Head of caudate nucleus (tissue), 42 donors: ENCODE results near the gene C2CD3.
"Not testable (repeated sequence)": the region's sequence is repeated elsewhere in the genome, so short reads cannot be mapped to it uniquely, and the experiment has no call there.

Source experiments
- DNase-seq, 42 donors: peaks; one replicate each; pipeline versions ENCODE4 v3.0.0 to v3.0.0-alpha.2; 2020 to 2021; ENCODE audit warnings: mixed read lengths in 7 of 42
- intact Hi-C: fragments of 100-400 bp; cut with DNase I; formaldehyde crosslinking; loops from one replicate; pipeline ENCODE4 v1.15.0; 2022

C2CD3 gene

DNA sequence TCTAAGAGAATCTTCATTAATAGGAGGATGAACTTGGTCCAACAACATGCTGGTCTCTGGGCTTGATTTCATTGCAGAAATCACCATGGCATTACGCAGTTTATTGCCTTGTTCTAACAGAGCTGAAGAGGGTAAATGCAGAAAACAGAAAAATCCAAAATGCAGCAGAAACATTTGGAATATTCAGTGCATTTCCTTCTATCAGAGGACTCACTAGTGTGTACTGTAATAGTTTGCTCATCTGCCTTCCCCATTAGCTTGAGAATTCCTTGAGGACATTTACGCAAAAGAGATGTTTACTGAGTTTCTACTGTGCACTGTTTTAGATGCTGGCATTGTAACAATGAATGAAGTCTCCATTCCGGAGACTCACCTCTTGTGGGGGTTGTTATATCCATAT lies 37.4 kb downstream of the C2CD3 start:
- DNase-seq: no peak
- intact Hi-C loops: no loop called here

DNA sequence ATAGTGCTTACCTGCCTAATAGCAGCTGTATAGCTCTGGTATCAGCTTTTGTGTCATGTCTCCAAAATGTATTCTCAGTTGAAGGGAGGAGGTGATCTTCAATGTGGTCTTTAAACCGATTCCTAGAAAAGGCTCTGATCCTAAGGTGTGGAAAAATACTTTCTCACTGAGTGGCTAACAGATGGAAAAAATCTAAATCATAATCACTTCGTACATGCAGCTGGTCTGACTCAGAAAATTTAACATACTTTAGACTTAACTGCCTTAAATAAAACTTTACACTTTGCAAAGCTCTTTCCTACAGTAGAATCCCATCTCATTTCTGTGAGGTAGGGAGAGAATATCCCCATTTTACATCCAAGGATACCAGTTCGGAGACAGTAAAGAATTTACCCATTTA lies 38.0 kb downstream of the C2CD3 start:
- intact Hi-C loops: no loop called here

DNA sequence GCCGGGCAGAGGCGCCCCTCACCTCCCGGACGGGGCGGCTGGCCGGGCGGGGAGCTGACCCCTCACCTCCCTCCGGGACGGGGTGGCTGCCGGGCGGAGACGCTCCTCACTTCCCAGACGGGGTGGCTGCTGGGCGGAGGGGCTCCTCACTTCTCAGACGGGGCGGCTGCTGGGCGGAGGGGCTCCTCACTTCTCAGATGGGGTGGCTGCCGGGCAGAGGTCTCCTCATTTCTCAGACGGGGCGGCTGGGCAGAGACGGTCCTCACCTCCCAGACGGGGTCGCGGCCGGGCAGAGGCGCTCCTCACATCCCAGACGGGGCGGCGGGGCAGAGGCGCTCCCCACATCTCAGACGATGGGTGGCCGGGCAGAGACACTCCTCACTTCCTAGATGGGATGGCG lies 41.7 kb downstream of the C2CD3 start:
- DNase-seq, intact Hi-C loops: not testable (repeated sequence)

More for the DNA sequence above, 38.0 kb downstream of the C2CD3 start:
- no peak for DNase-seq

- intact Hi-C loops: no loop called here
Observed at GRCh38 chr11:74123008-74123448, 47.8 kb downstream of the C2CD3 start.

GRCh38 chr11:74121804-74122203 lies 49.0 kb downstream of the C2CD3 start:
- no peak for DNase-seq
- intact Hi-C loops: no loop called here

More at GRCh38 chr11:74123008-74123448, 47.8 kb downstream of the C2CD3 start:
- no peak for DNase-seq

- DNase-seq, intact Hi-C loops: not testable (repeated sequence)
Observed at GRCh38 chr11:74120260-74121035, 50.4 kb downstream of the C2CD3 start.

GRCh38 chr11:74116719-74117118 lies 54.1 kb downstream of the C2CD3 start:
- intact Hi-C loops: no loop called here
- DNase-seq: no peak

DNA sequence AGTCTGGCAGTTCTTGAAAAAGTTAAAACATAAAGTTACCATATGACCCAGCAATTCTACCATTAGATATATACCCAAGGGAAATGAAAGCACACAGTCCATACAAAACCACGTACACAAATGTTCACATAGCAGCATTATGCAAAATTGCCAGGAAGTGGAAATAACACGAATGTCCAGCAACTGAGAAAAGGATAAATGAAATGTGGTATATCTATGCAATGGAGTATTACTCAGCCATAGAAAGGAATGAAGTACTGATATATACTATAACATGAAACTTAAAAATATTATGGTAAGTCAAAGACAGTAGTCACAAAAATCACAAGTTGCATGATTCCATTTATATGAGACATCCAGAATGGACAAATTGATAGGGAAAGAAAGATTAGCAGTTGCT lies 57.9 kb downstream of the C2CD3 start:
- intact Hi-C loops: no loop called here
- no peak for DNase-seq

DNA sequence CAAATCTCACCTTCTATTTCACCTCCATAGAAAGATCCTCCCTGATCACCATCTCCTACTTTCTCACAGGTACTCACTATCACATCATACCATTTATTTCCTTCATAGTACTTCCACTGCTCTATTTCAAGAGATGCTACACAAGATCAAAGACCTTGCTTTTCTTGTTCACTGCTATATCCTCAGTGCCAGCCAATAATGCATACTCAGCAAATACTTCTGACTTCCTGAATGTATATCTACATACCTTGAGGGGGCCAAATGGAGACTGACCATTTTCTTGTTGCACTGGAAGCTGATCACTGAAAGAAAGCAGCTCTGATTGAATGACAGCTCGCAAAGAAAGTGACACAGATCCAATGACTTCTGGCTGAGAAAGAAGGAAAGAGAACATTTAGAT lies 64.7 kb downstream of the C2CD3 start:
- DNase-seq: no peak
- intact Hi-C loops: no loop called here

- DNase-seq: no peak
- intact Hi-C loops: no loop called here
Observed at GRCh38 chr11:74102321-74102720, 68.5 kb downstream of the C2CD3 start.

GRCh38 chr11:74100735-74101134 lies 70.1 kb downstream of the C2CD3 start:
- no peak for DNase-seq
- intact Hi-C loops: no loop called here

DNA sequence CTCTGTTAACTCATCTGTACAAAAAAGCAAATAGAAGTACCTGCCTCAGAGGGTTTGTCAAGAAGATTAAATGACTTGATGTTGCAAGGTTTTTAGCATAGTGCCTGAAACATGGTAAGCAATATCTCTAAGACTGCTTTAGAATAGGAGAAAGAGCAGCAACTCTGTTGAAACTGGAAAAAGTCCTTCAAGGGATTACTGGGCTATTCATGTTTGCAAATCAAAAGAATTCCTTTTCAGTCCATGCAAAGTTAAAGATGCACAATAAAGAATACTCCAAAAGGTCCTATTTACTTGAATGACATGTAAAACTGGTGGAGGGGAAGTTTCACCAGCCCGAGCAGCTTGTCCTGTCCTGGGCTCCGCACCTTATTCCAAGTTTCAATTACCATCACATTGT lies 70.6 kb downstream of the C2CD3 start:
- DNase-seq: no peak
- intact Hi-C loops: no loop called here

DNA sequence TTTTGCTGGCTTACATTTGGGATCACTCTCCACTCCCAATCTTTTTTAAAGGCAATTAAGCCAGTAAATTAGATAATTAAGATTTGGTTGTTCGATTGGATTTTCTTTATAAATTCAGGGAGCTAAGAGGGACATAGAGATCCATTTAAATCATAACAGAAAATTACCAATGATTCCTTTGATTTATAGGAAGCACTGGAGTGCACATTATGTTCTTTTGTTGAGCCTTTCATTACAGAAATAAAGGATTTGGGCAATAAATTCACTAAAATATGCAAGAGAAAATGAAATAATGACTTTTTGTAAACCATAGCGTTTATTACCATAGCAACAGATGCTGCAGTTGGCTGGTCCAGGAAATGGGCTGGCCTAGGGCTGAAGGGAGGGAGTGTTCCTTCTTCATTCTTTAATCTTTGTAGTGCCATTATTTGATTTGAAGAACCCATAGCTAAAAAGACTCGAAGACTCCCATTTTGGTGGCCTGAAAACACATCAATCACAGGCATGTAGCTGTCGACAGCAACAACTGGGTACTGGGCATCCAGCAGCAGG lies 73.0 kb downstream of the C2CD3 start:
- DNase-seq: no peak

GRCh38 chr11:74094393-74094792 lies 76.4 kb downstream of the C2CD3 start:
- intact Hi-C loops: no loop called here
- no peak for DNase-seq

More for the DNA sequence above, 73.0 kb downstream of the C2CD3 start:
- intact Hi-C loops: no loop called here

DNA sequence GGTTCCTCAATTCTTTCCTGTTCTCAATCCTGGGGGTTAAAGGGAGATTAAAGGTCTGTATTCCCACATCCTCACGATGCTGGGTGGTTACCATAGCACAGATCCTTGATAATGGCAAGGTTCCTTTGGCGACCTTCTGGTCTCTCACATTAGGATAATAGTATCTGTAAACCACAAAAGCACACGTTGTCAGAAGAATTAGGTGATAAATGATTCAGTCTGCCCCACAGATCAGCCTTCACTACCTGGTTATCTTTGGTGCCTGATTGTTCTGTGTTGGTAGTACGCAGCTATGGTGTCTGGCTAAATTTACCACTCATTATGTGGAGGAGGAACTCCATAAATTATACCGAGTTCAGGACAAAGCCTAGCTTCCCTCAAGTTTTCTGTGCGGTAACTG lies 78.4 kb downstream of the C2CD3 start:
- DNase-seq: no peak
- intact Hi-C loops: no loop called here

DNA sequence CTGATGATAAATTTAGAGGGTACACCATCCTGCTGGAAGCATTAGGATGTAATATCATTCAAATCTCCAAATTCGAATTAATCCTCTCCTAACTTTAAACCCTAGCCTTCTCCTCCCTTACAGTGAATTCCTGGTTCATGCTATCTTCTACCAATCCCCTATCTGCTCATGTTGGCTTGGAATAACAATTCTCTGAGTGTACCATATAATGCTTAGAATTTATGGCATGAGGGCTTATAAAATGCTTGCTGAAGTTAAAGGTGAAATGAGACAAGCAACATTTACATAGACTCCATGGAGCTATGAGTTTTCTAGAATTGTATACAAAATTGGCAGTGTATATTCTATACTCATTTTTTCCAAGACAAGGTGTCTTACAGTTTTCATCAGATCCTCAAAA lies 79.3 kb downstream of the C2CD3 start:
- DNase-seq: no peak
- intact Hi-C loops: no loop called here

DNA sequence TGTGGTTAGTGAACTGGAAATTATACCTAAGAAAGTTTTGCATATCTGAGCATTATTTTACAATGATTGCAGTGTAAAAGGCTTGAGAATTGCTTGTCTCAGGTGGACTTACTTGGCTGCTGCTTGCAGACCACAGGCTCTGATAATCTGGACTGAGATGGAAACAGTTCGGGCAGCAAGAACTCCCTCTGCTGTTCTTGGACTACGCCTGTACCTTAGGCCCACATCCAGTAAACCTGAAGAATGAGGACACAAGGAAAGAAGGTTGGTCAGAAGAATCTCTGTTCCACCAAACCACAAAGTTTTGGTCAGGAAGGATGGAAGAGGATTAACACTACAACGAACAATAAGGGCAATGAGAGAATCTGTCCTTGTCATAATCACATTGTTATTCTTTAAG lies 80.1 kb downstream of the C2CD3 start:
- intact Hi-C loops: no loop called here
- no peak for DNase-seq

- DNase-seq: no peak
- intact Hi-C loops: no loop called here
Observed at GRCh38 chr11:74086242-74086884, 84.4 kb downstream of the C2CD3 start.

GRCh38 chr11:74085542-74085892 lies 85.3 kb downstream of the C2CD3 start:
- DNase-seq: peak in 36 of 42 donors; percentile 3 to 64 (median 31)
- intact Hi-C loops: no loop called here

DNA sequence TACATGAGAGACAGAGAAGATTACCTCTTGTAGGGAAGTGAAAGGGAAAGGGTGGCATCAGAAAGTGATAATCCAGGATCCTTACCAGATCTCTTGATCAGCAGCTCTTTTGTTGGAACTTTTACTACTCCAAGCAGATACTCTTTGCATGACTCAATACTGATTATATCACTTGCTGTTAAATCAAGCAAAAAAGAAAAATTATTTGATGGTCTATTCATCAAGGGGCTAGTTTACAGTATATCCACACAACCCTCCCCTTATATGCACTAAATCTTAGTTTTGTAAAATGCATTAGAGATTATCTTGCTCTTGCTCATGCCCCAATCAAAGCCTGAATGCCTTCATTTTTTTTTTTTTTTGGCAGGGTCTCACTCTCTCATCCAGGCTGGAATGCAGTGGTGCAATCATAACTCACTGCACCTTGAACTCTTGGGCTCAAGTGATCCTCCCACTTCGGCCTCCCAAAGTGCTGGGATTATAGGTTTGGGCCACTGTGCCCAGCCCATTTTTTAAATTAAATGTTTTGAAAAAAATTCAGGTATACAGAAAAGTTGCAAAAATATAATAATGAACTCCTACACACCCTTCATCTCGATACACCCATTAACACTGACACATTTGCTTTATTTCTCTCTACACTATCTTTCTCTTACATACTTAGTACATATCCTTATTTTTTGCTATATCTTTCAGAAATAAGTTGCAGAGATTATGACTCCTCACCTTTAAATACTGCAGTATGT lies 85.8 kb downstream of the C2CD3 start:
- intact Hi-C loops: no loop called here
- no peak for DNase-seq
